Measurements from ENCODE around the gene DNLZ. TPM values are rescaled to one million over a fixed set of nuclear protein-coding genes. Genes with fewer than 3 reads are reported as not detected.

The DNLZ gene
- total RNA-seq, 4 donors from 2014 or later: 37.9 to 65.1 (median 54.3) TPM

GRCh38 chr9:136309806-136310220, 53.7 kb downstream of the DNLZ start:
- intact Hi-C loops (cut with DNase I; ENCODE audit: low total_unique reads): no loop called here
- ATAC-seq: no peak
- in situ Hi-C loops (cut with MboI; ENCODE audit: low sequenced_read_pairs in 4 of 4): no loop called here

More at GRCh38 chr9:136309806-136310220, 53.7 kb downstream of the DNLZ start:
- no peak for DNase-seq
- Histone ChIP-seq H3K4me1 (no peaks in the 10 kb centered on the region), H3K9me3 (no peaks in the 10 kb centered on the region), H3K27ac (no peak overlapping the region), H3K27me3 (peaks cover 46 to 57% (median 47%) of the 10 kb centered on the region in 3 donors), H3K4me3 (no peak overlapping the region), H3K36me3 (no peaks in the 10 kb centered on the region)
- TF ChIP-seq POLR2A (IDR thresholded peaks at IDR 0.05) (no peak), CTCF (IDR thresholded peaks at IDR 0.05 in 4 of 5, conservative IDR thresholded peaks at IDR 0.05 in 1 of 5) (no peak)

Other genes starting within 250 kb of the DNLZ start
- gene TMEM250, start 244.9 kb downstream of the DNLZ start, total RNA-seq: 10 to 100 TPM; 25.7 to 46.9 (median 41.5) TPM
- gene LHX3, start 158.6 kb downstream of the DNLZ start, total RNA-seq: not detected
- 1 to 10 TPM; 3.3 to 5.8 (median 5.2) TPM for gene QSOX2, start 117.9 kb downstream of the DNLZ start, total RNA-seq
- gene CCDC187, start 59.6 kb downstream of the DNLZ start, total RNA-seq: not detected
- 1 to 10 TPM in 2 of 4 donors, under 1 TPM in 1, not detected in 1; 0.98 to 1.7 (median 1.2) TPM for gene GPSM1, start 36.2 kb downstream of the DNLZ start, total RNA-seq
- gene CARD9, start 9.9 kb upstream of the DNLZ start, total RNA-seq: 1 to 10 TPM in 1 of 4 donors, under 1 TPM in 3; 0.34 to 1.2 (median 0.69) TPM
- gene SNAPC4, start 36.4 kb upstream of the DNLZ start, total RNA-seq: 1 to 10 TPM; 2.3 to 6.0 (median 3.9) TPM
- gene ENTR1, start 46.9 kb upstream of the DNLZ start, total RNA-seq: 10 to 100 TPM; 23.2 to 43.5 (median 36.5) TPM
- gene PMPCA, start 46.9 kb upstream of the DNLZ start, total RNA-seq: 10 to 100 TPM; 35.9 to 63.1 (median 42.7) TPM
- gene INPP5E, start 76.1 kb upstream of the DNLZ start, total RNA-seq: 1 to 10 TPM; 5.0 to 6.7 (median 5.9) TPM
- gene SEC16A, start 119.3 kb upstream of the DNLZ start, total RNA-seq: 10 to 100 TPM; 23.9 to 50.4 (median 46.6) TPM
- gene NOTCH1, start 182.3 kb upstream of the DNLZ start, total RNA-seq: 10 to 100 TPM in 1 of 4 donors, 1 to 10 TPM in 3; 6.3 to 15.4 (median 8.2) TPM